Upper lobe of right lung (tissue), 1 donor: ENCODE data around the gene CRP. TPM values are rescaled to one million over a fixed set of nuclear protein-coding genes. Genes with fewer than 3 reads are reported as not detected.

Experiments
- ATAC-seq: fragments of 200-7000 bp; cut with Tn5 transposase; one replicate; pipeline ENCODE4 v1.9.1; 2020; ENCODE audit warnings: mild to moderate bottlenecking, moderate library complexity
- DNase-seq: peaks from one replicate; pipeline ENCODE4 v3.0.0-alpha.2; 2020
- H3K27ac ChIP-seq: fragments of 200-600 bp; one replicate; pipeline ENCODE4 v1.8.0; 2022
- H3K27me3 ChIP-seq: fragments of 200-600 bp; one replicate; pipeline ENCODE4 v1.8.0; 2022; ENCODE audit warnings: mild to moderate bottlenecking
- H3K36me3 ChIP-seq: fragments of 200-600 bp; one replicate; pipeline ENCODE4 v1.8.0; 2022
- H3K4me1 ChIP-seq: fragments of 200-600 bp; one replicate; pipeline ENCODE4 v1.8.0; 2022
- H3K4me3 ChIP-seq: fragments of 200-600 bp; one replicate; pipeline ENCODE4 v1.8.0; 2022; ENCODE audit warnings: mild to moderate bottlenecking
- H3K9me3 ChIP-seq: fragments of 200-600 bp; one replicate; pipeline ENCODE4 v1.8.0; 2022
- intact Hi-C: fragments of 100-400 bp; cut with DNase I; formaldehyde crosslinking; loops from one replicate; pipeline ENCODE4 v1.11.0; 2022
- long read RNA-seq: library from polyadenylated mRNA; unstranded; transcript quantifications from one replicate; pipeline ENCODE4 v2.0.0, GENCODE V29; 2021
- total RNA-seq: library from RNA; stranded (reverse); fragmentation: NEBNext Ultra II Directional; extraction: Animal tissue kit (Norgen Biotek cat#: 25700); gene quantifications from one replicate; pipeline ENCODE4 v1.2.1, GENCODE V29; 2021
- TF ChIP-seq, protein P1 (sequence below): fragments of 200-600 bp; IDR thresholded peaks from one replicate; pipeline ENCODE4 v1.8.0; 2022; ENCODE audit warnings: antibody characterized with exemption
- donor health status: DM: no; HTN: yes; CAD: no; lungs with severe emphysema.

Gene CRP, protein sequence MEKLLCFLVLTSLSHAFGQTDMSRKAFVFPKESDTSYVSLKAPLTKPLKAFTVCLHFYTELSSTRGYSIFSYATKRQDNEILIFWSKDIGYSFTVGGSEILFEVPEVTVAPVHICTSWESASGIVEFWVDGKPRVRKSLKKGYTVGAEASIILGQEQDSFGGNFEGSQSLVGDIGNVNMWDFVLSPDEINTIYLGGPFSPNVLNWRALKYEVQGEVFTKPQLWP
- 0.26 TPM for total RNA-seq
- long read RNA-seq, result 0 reads

DNA sequence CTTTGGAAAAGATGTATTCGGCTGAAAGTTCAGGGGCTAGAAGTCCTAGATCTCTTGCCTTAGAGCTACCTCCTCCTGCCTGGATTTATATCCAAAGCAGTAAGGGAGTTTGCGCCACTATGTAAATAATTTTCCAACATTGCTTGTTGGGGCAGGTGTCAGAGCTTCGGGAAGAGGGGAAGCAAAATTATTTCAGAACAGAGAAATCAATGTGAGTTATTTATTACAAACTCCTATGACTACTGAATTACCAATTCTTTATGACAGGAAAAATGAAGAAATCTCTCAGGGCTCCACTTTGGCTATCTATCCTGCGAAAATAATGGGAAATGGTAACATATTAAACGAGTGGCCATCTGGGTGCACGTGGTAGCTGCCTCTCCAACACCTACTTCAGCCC is at the start of gene CRP:
Gene CRP (minus strand): TSS at position 61 of the 400 bp plus-strand sequence. CDS start 104 bp downstream, outside the sequence.
- no peak within 1 kb of the TSS for H3K27ac ChIP-seq

DNA sequence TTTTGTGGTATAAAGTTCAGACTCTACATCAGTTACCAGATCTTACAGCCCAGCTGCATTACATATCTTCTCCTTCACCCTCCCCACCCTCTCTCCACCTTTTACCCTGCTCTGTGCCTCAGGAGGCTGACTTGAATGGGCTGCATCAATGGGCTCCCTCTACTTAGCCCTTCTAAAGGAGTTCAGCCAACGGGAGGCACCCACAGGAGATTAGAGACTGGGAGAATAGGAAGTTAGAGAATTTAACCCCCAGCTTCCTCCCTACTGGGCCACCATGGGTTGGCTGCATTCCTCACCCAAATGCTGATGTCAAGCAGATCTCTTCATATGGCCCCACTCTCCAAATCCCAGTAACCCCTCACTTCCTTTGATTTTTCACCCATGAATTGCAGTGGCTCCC is 49.3 kb upstream of the CRP start:
- intact Hi-C loops, result no loop called here
- no peak for ATAC-seq

More for the DNA sequence above, at the start of gene CRP:
- H3K4me3 ChIP-seq, result no peak within 1 kb of the TSS
- no peaks in the 10 kb centered on the region for H3K4me1 ChIP-seq
- intact Hi-C loops, result no loop called here
- no peaks in the 10 kb centered on the region for H3K27me3 ChIP-seq
- no peak for ATAC-seq
- H3K36me3 ChIP-seq, result no peaks in the 10 kb centered on the region
- TF ChIP-seq, protein P1, sequence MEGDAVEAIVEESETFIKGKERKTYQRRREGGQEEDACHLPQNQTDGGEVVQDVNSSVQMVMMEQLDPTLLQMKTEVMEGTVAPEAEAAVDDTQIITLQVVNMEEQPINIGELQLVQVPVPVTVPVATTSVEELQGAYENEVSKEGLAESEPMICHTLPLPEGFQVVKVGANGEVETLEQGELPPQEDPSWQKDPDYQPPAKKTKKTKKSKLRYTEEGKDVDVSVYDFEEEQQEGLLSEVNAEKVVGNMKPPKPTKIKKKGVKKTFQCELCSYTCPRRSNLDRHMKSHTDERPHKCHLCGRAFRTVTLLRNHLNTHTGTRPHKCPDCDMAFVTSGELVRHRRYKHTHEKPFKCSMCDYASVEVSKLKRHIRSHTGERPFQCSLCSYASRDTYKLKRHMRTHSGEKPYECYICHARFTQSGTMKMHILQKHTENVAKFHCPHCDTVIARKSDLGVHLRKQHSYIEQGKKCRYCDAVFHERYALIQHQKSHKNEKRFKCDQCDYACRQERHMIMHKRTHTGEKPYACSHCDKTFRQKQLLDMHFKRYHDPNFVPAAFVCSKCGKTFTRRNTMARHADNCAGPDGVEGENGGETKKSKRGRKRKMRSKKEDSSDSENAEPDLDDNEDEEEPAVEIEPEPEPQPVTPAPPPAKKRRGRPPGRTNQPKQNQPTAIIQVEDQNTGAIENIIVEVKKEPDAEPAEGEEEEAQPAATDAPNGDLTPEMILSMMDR, result no peak
- no peaks in the 10 kb centered on the region for H3K9me3 ChIP-seq
- no peak for DNase-seq

DNA sequence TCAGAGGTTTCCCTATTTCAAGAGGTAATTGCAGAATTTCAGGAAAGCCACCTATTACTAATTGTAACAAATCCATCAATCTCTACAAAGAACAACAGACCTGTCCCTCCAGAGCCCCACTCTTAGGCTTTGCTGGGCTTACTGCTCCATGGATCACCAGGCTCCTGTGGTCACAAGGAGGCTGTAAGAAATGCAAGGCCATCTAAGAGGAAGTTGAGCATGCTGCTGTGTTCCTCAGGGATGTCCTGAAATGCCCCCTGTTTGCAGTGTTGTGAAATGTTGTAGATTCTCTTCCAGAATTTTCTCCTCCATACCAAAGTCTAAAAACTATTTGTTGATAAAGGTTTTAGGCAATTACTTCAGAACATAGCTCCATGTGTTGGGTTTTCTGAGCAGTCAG is 42.0 kb upstream of the CRP start:
- no peak for DNase-seq
- TF ChIP-seq, protein P1, result no peak

More for the DNA sequence above, 49.3 kb upstream of the CRP start:
- H3K9me3 ChIP-seq, result no peaks in the 10 kb centered on the region
- H3K4me3 ChIP-seq, result no peak overlapping the region
- H3K27me3 ChIP-seq, result no peaks in the 10 kb centered on the region
- DNase-seq, result no peak
- H3K27ac ChIP-seq, result no peak overlapping the region
- H3K4me1 ChIP-seq, result no peaks in the 10 kb centered on the region
- H3K36me3 ChIP-seq, result no peaks in the 10 kb centered on the region
- TF ChIP-seq, protein P1, result no peak

DNA sequence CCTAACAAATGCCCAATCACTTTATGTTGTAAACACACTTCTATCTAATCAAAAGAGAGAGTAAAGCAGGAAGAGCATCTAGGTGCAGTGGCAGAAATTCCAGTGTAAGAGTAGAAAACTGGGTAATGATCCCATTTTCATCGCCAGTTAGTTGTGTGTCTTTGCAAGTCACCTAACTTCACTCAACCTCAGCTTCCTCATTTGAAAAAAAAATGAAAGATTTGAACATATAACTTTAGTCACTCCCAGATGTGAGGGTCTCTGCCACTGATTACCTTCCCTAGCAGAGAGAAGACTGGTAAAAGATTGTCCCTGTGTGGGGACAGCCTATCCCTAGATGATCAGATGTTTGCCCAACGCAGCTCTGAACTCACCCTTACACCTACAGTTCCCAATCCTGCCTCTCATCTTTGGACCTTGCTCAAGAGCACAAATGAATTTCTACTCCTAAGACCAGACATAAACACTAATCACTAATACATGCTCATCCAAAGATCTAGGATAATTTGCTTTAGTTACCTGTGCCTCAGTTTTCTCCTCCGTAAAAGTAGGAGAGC is 41.1 kb upstream of the CRP start:
- no peak for ATAC-seq
- Histone ChIP-seq H3K9me3 (no peaks in the 10 kb centered on the region), H3K4me1 (peaks cover 42% of the 10 kb centered on the region), H3K36me3 (no peaks in the 10 kb centered on the region), H3K27me3 (no peaks in the 10 kb centered on the region), H3K4me3 (no peak overlapping the region), H3K27ac (no peak overlapping the region)
- intact Hi-C loops, result no loop called here
- TF ChIP-seq, protein P1, result no peak
- DNase-seq, result no peak

More for the DNA sequence above, 42.0 kb upstream of the CRP start:
- intact Hi-C loops, result no loop called here
- ATAC-seq, result peak; percentile 77
- no peaks in the 10 kb centered on the region for H3K9me3 ChIP-seq
- no peaks in the 10 kb centered on the region for H3K27me3 ChIP-seq
- H3K4me1 ChIP-seq, result peaks cover 40% of the 10 kb centered on the region
- peak overlapping the region; percentile 65 for H3K27ac ChIP-seq
- H3K36me3 ChIP-seq, result no peaks in the 10 kb centered on the region
- no peak overlapping the region for H3K4me3 ChIP-seq

DNA sequence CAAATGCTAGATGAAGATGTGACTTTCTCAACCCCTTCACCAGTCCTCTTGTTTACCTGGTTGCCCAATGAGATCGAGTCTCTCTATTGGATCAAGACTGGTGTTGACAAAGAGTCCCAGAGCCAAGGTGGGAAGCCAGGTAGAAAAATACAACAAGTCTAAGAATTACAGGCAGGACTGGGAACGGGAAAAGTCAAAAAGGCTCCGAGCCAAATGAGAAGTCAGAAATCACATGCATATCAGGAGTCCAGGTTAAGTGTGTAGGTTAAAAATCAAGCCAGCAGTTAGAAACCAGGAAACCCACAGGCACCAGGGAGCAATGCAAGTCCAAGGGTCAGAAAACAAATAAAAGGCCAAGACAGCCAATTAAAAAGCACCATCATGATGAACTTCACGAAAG is 39.0 kb upstream of the CRP start:
- no peaks in the 10 kb centered on the region for H3K36me3 ChIP-seq
- H3K9me3 ChIP-seq, result no peaks in the 10 kb centered on the region
- TF ChIP-seq, protein P1, result no peak
- H3K4me1 ChIP-seq, result peaks cover 42% of the 10 kb centered on the region
- DNase-seq, result no peak
- intact Hi-C loops, result no loop called here
- H3K27me3 ChIP-seq, result no peaks in the 10 kb centered on the region
- H3K27ac ChIP-seq, result peak overlapping the region; percentile 69
- ATAC-seq, result no peak
- no peak overlapping the region for H3K4me3 ChIP-seq
